Panc1 (cell line): Measurements from ENCODE around the gene KRCC1. TPM values are rescaled to one million over a fixed set of nuclear protein-coding genes. Genes with fewer than 3 reads are reported as not detected.

Experiments used
- ATAC-seq: fragments of 200-7000 bp; cut with Tn5 transposase; 2 replicates; pipeline ENCODE4 v1.9.1; 2020; ENCODE audit warnings: mild to moderate bottlenecking, moderate library complexity
- BruUV-seq: library from RNA; stranded (reverse); fragments of 400-500 nt; replicated peaks from 2 replicates; lab custom pipeline; 2021; lab: Mats Ljungman, UMichigan
- CTCF ChIA-PET: fragments of 300-600 bp; sonication (Branson Sonifier 250); formaldehyde crosslinking; loops from one replicate; lab custom pipeline; 2022; ENCODE audit warnings: antibody characterized with exemption; lab: Charles Lee
- POLR2A ChIA-PET: fragments of 300-600 bp; sonication (Branson Sonifier 250); formaldehyde crosslinking; loops from one replicate; lab custom pipeline; 2022; ENCODE audit warnings: antibody characterized with exemption; lab: Charles Lee
- DNase-seq: peaks from one replicate; pipeline ENCODE4 v3.0.0-alpha.2; 2010; ENCODE audit warnings: low read depth, low spot score
- H3K27ac ChIP-seq: 2 replicates; pipeline ENCODE4 v1.5.1; 2011; ENCODE audit warnings: mild to moderate bottlenecking, low read length, inconsistent platforms
- H3K27me3 ChIP-seq: fragments of 200-500 bp; sonication (Bioruptor generic); 2 replicates; pipeline ENCODE4 v1.6.0; 2014; ENCODE audit warnings: low read length, inconsistent platforms; ENCODE audit not compliant: control insufficient read depth, insufficient read depth
- H3K36me3 ChIP-seq: fragments of 200-500 bp; sonication (Bioruptor generic); 2 replicates; pipeline ENCODE4 v1.5.1; 2014; ENCODE audit warnings: inconsistent platforms, mild to moderate bottlenecking, low read length, moderate library complexity; ENCODE audit not compliant: control insufficient read depth, insufficient read depth
- H3K4me1 ChIP-seq: 2 replicates; pipeline ENCODE4 v1.5.1; 2011; ENCODE audit warnings: inconsistent platforms, mild to moderate bottlenecking, low read length, moderate library complexity; ENCODE audit not compliant: control insufficient read depth, insufficient read depth
- H3K4me3 ChIP-seq, 2 experiments: 2 replicates each; pipeline ENCODE4 v1.5.1; 2011 to 2012; ENCODE audit warnings: low read depth in 2 of 2, low read length in 2 of 2, mild to moderate bottlenecking in 2 of 2, inconsistent platforms in 1 of 2, moderate library complexity in 1 of 2
- H3K9me3 ChIP-seq: fragments of 200-500 bp; sonication (Bioruptor generic); 2 replicates; pipeline ENCODE4 v1.5.1; 2014; ENCODE audit warnings: low read depth, mild to moderate bottlenecking, inconsistent platforms, low read length, moderate library complexity; ENCODE audit not compliant: control insufficient read depth, insufficient read depth
- POLR2AphosphoS5 ChIP-seq: IDR thresholded peaks from 2 replicates; pipeline ENCODE4 v1.6.1; 2012; ENCODE audit warnings: mild to moderate bottlenecking, low read depth, low read length, moderate library complexity
- SIN3A ChIP-seq: IDR thresholded peaks from 2 replicates; pipeline ENCODE4 v1.6.1; 2012; ENCODE audit warnings: low read depth, mild to moderate bottlenecking, low read length, moderate library complexity, borderline replicate concordance; ENCODE audit not compliant: insufficient read depth
- TCF7L2 ChIP-seq: IDR thresholded peaks from 2 replicates; pipeline ENCODE4 v1.6.1; 2011; ENCODE audit warnings: mild to moderate bottlenecking, low read depth, low read length, inconsistent platforms
- in situ Hi-C: cut with HindIII; loops from 2 replicates; pipeline ENCODE4 v1.10.0; 2016; ENCODE audit warnings: low sequenced_read_pairs, low pct_unique_long_range_greater_than_20kb
- intact Hi-C: fragments of 100-400 bp; cut with micrococcal nuclease; formaldehyde crosslinking; loops from one replicate; pipeline ENCODE4 v1.10.0; 2022; ENCODE audit not compliant: unreplicated experiment
- total RNA-seq: library from RNA; stranded (reverse); gene quantifications from one replicate; pipeline ENCODE4 v1.2.1, GENCODE V29; 2021; ENCODE audit not compliant: unreplicated experiment
- TF ChIP-seq, protein P1 (sequence below), 2 experiments: IDR thresholded peaks; 2 replicates each; pipeline ENCODE4 v1.6.1; 2011 to 2012; ENCODE audit warnings: low read depth in 2 of 2, control low read depth in 1 of 2, low read length in 1 of 2, mild to moderate bottlenecking in 1 of 2, moderate library complexity in 1 of 2; ENCODE audit not compliant: insufficient read depth in 1 of 2
- TF ChIP-seq, protein P2 (sequence below): fragments of 450-650 bp; IDR thresholded peaks from 2 replicates; pipeline ENCODE4 v1.5.1; 2017; ENCODE audit warnings: mild to moderate bottlenecking

KRCC1 gene
- total RNA-seq, 1 experiment from 2014 or later: 7.6 TPM

- no peak overlapping the region for H3K4me3 ChIP-seq
- H3K36me3 ChIP-seq: no peaks in the 10 kb centered on the region
- no peak for TF ChIP-seq SIN3A
- no peak for TF ChIP-seq POLR2AphosphoS5
- TF ChIP-seq TCF7L2: no peak
- TF ChIP-seq, protein P1, sequence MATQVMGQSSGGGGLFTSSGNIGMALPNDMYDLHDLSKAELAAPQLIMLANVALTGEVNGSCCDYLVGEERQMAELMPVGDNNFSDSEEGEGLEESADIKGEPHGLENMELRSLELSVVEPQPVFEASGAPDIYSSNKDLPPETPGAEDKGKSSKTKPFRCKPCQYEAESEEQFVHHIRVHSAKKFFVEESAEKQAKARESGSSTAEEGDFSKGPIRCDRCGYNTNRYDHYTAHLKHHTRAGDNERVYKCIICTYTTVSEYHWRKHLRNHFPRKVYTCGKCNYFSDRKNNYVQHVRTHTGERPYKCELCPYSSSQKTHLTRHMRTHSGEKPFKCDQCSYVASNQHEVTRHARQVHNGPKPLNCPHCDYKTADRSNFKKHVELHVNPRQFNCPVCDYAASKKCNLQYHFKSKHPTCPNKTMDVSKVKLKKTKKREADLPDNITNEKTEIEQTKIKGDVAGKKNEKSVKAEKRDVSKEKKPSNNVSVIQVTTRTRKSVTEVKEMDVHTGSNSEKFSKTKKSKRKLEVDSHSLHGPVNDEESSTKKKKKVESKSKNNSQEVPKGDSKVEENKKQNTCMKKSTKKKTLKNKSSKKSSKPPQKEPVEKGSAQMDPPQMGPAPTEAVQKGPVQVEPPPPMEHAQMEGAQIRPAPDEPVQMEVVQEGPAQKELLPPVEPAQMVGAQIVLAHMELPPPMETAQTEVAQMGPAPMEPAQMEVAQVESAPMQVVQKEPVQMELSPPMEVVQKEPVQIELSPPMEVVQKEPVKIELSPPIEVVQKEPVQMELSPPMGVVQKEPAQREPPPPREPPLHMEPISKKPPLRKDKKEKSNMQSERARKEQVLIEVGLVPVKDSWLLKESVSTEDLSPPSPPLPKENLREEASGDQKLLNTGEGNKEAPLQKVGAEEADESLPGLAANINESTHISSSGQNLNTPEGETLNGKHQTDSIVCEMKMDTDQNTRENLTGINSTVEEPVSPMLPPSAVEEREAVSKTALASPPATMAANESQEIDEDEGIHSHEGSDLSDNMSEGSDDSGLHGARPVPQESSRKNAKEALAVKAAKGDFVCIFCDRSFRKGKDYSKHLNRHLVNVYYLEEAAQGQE (IDR thresholded peaks at IDR 0.05; ENCODE audit: insufficient read depth in 1 of 2, low read depth in 2 of 2, low read length in 1 of 2): no peak
- TF ChIP-seq, protein P2, sequence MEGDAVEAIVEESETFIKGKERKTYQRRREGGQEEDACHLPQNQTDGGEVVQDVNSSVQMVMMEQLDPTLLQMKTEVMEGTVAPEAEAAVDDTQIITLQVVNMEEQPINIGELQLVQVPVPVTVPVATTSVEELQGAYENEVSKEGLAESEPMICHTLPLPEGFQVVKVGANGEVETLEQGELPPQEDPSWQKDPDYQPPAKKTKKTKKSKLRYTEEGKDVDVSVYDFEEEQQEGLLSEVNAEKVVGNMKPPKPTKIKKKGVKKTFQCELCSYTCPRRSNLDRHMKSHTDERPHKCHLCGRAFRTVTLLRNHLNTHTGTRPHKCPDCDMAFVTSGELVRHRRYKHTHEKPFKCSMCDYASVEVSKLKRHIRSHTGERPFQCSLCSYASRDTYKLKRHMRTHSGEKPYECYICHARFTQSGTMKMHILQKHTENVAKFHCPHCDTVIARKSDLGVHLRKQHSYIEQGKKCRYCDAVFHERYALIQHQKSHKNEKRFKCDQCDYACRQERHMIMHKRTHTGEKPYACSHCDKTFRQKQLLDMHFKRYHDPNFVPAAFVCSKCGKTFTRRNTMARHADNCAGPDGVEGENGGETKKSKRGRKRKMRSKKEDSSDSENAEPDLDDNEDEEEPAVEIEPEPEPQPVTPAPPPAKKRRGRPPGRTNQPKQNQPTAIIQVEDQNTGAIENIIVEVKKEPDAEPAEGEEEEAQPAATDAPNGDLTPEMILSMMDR: peak; percentile 87
- in situ Hi-C loops (no loop called here), intact Hi-C loops (loop anchor here (1.0 kb wide), 2 partner anchors 100 to 127 kb away; no protein-coding TSS in a partner anchor)
- POLR2A ChIA-PET: interaction anchor here (0.5 to 1.1 kb wide), 3 partner anchors 100 to 655 kb away, joined by 3 to 9 read pairs (median 4); no protein-coding TSS in a partner anchor
- CTCF ChIA-PET: interaction anchor here (0.5 to 2.4 kb wide), 10 partner anchors 94 to 394 kb away, joined by 3 to 43 read pairs (median 3); no protein-coding TSS in a partner anchor
- H3K27me3 ChIP-seq: no peaks in the 10 kb centered on the region
- peak; percentile 51; the same call in 1 of the 2 replicates for ATAC-seq
- no peaks in the 10 kb centered on the region for H3K9me3 ChIP-seq
- H3K27ac ChIP-seq: no peak overlapping the region
- no TSS peak for BruUV-seq
- no peak for DNase-seq
- peaks cover 4% of the 10 kb centered on the region; the same call in 1 of the 2 replicates for H3K4me1 ChIP-seq
Measured at GRCh38 chr2:88059979-88060906, 4.7 kb upstream of the KRCC1 start.

DNA sequence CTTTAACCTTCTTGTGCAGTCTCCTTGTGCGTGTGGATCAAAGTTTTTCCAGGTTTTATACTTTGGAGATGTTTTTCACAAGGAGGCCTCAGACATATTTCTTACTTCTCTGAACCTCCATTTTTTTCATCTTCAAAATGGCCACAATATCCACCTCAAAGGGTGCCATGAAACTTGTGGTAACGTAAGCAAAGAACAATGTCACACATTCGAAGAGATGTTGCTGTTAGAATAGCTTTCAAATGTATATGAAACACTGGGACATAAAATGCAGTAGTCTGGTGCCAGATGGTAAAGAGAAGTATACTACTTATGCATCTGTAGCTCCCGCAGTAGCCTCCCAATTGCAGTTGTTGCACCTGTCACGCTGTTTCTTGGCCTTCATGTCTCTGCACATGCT is 2.6 kb upstream of the KRCC1 start:
- CTCF ChIA-PET: no interaction called here
- in situ Hi-C loops (no loop called here), intact Hi-C loops (no loop called here)
- H3K4me3 ChIP-seq: no peak overlapping the region
- H3K9me3 ChIP-seq: no peaks in the 10 kb centered on the region
- ATAC-seq: no peak
- 0 out of 2 replicates have a peak, but pooled peaks cover 2% of the 10 kb centered on the region for H3K36me3 ChIP-seq
- TF ChIP-seq, protein P1 (IDR thresholded peaks at IDR 0.05; ENCODE audit: insufficient read depth in 1 of 2, low read depth in 2 of 2, low read length in 1 of 2): no peak
- TF ChIP-seq POLR2AphosphoS5 (no peak), TCF7L2 (no peak), SIN3A (no peak)
- TF ChIP-seq, protein P2: no peak
- H3K27ac ChIP-seq: no peak overlapping the region
- no TSS peak for BruUV-seq
- no peak for DNase-seq
- H3K4me1 ChIP-seq: peaks cover 14% of the 10 kb centered on the region; the same call in 1 of the 2 replicates
- POLR2A ChIA-PET: no interaction called here
- H3K27me3 ChIP-seq: no peaks in the 10 kb centered on the region
